Rectal smooth muscle tissue (tissue), 1 donor: ENCODE data around the gene CCER1.

Source experiments
- H3K27ac ChIP-seq: one replicate; pipeline ENCODE4 v1.7.0; 2013; ENCODE audit warnings: low read depth, low read length, inconsistent platforms
- H3K27me3 ChIP-seq: one replicate; pipeline ENCODE4 v1.7.0; 2013; ENCODE audit warnings: low read length; ENCODE audit not compliant: control insufficient read depth, insufficient read depth
- H3K36me3 ChIP-seq: one replicate; pipeline ENCODE4 v1.7.0; 2013; ENCODE audit warnings: low read length; ENCODE audit not compliant: control insufficient read depth, insufficient read depth
- H3K4me1 ChIP-seq: one replicate; pipeline ENCODE4 v1.7.0; 2013; ENCODE audit warnings: low read length; ENCODE audit not compliant: control insufficient read depth, insufficient read depth
- H3K4me3 ChIP-seq: one replicate; pipeline ENCODE4 v1.7.0; 2013; ENCODE audit warnings: low read length
- H3K9ac ChIP-seq: one replicate; pipeline ENCODE4 v1.7.0; 2013; ENCODE audit warnings: low read length

CCER1 gene

GRCh38 chr12:90909069-90909770 lies 45.8 kb downstream of the CCER1 start:
- Histone ChIP-seq H3K27me3 (no peaks in the 10 kb centered on the region), H3K4me3 (no peak overlapping the region), H3K9ac (no peak overlapping the region), H3K36me3 (no peaks in the 10 kb centered on the region), H3K27ac (no peak overlapping the region), H3K4me1 (no peaks in the 10 kb centered on the region)

- Histone ChIP-seq H3K9ac (no peak overlapping the region), H3K4me3 (no peak overlapping the region), H3K27me3 (no peaks in the 10 kb centered on the region), H3K36me3 (no peaks in the 10 kb centered on the region), H3K4me1 (no peaks in the 10 kb centered on the region), H3K27ac (no peak overlapping the region)
Measured at GRCh38 chr12:90908465-90908864, 46.5 kb downstream of the CCER1 start.

DNA sequence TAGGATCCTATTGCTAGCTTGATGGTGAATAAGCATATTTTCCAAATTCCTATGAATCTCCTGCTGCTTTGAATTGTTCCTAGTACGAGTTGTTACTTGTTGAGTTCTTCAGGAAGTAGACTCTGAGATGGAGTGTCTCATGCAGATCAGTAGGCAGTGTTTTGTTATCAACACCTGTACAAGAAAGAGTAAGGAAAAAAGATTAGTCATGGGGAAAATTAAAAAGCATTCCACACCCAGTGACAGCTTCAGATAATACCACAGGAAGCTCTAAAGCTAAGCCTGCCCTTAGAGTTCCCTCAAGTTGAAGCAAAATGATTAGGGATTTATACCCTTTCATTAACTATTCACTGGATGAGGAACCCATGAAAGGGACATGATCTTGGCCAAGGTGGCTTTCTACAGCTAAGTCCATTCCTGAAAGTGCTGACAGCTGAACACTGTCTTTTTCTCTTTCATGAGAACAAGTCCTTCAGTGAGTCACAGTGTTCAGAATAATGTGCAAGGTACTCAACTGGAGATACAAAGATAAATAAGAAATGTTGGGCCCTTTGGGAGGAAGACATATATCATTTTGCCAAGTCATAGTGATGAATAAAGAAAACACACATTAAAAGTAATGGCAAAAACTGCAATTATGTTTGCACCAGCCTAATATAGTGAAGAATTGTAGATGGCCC lies 49.1 kb downstream of the CCER1 start:
- no peaks in the 10 kb centered on the region for H3K4me1 ChIP-seq
- H3K27me3 ChIP-seq, result no peaks in the 10 kb centered on the region
- no peaks in the 10 kb centered on the region for H3K36me3 ChIP-seq
- H3K4me3 ChIP-seq, result no peak overlapping the region
- no peak overlapping the region for H3K27ac ChIP-seq
- no peak overlapping the region for H3K9ac ChIP-seq

DNA sequence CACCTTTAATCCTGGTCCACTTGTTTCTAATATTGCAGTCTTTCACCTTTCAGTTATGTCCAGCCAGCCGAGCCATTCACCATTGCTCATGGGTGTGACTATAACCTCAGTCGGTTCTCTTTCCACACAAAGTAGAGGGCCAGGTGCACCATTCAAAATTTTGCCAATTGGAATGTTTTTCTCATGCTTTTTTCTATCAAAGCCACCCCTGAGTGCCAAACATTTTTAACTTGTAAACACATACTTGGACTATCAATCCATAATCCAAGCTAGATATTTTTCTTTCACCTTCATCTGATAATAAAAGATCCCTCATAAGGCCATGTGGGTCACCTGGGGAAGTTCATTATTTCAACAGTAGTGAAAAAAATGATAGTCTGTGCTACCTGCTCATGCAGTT lies 52.4 kb downstream of the CCER1 start:
- H3K36me3 ChIP-seq, result no peaks in the 10 kb centered on the region
- no peaks in the 10 kb centered on the region for H3K4me1 ChIP-seq
- H3K27me3 ChIP-seq, result no peaks in the 10 kb centered on the region
- no peak overlapping the region for H3K4me3 ChIP-seq
- H3K9ac ChIP-seq, result no peak overlapping the region
- no peak overlapping the region for H3K27ac ChIP-seq
